Measurements from ENCODE around the gene BATF.

- TF ChIP-seq GATA2 (IDR thresholded peaks at IDR 0.05; ENCODE audit: low read depth, low read length): no peak
- no peak for TF ChIP-seq GATA3 (IDR thresholded peaks at IDR 0.05; ENCODE audit: low read depth, low read length)
These were observed 46.5 kb downstream of the BATF start for GRCh38 chr14:75568791-75569190.
